Prostate gland (tissue), 2 donors: ENCODE data around the gene RAB6B. TPM values are rescaled to one million over a fixed set of nuclear protein-coding genes. Genes with fewer than 3 reads are reported as not detected.

ENCODE experiments used
- DNase-seq: peaks from one replicate; pipeline ENCODE4 v3.0.0-alpha.2; 2019; ENCODE audit warnings: low spot score
- H3K27ac ChIP-seq, 2 donors: fragments of 200-600 bp; sonication (generic); 2 replicates each; pipeline ENCODE4 v1.5.1; 2017 to 2019
- H3K27me3 ChIP-seq: fragments of 200-600 bp; sonication (generic); replicated peaks from 2 replicates; pipeline ENCODE4 v1.5.1; 2019; ENCODE audit not compliant: insufficient read depth
- H3K36me3 ChIP-seq, 2 donors: fragments of 200-600 bp; sonication (generic); 1 replicate in 1 of 2; 2 replicates in 1 of 2; pipeline versions ENCODE4 v1.5.1 to v1.8.1; 2017 to 2019
- H3K4me1 ChIP-seq: fragments of 200-600 bp; sonication (generic); replicated peaks from 2 replicates; pipeline ENCODE4 v1.5.1; 2019
- H3K4me3 ChIP-seq, 2 donors: fragments of 200-600 bp; sonication (generic); 2 replicates each; pipeline ENCODE4 v1.5.1; 2017 to 2019
- H3K9me3 ChIP-seq: fragments of 200-600 bp; sonication (generic); 2 replicates; pipeline ENCODE4 v1.5.1; 2017
- POLR2A ChIP-seq: fragments of 450-650 bp; IDR thresholded peaks from one replicate; pipeline ENCODE4 v1.6.1; 2016; ENCODE audit warnings: antibody characterized with exemption, mild to moderate bottlenecking
- POLR2AphosphoS5 ChIP-seq: sonication (generic); formaldehyde crosslinking; IDR thresholded peaks from one replicate; pipeline ENCODE4 v1.6.1; 2017; ENCODE audit warnings: antibody characterized with exemption
- WGBS: methylation state at CpG from one replicate; pipeline ENCODE4 v1.1.5; 2018; 5-methylcytosine and 5-hydroxymethylcytosine counted together
- intact Hi-C: fragments of 100-400 bp; cut with DNase I; formaldehyde crosslinking; loops from one replicate; pipeline ENCODE4 v1.14.2; 2022
- total RNA-seq, 2 donors: library from RNA; depleted of rRNA; stranded (reverse); fragments of >200 nt; gene quantifications; one replicate each; pipeline ENCODE4 v1.1.0, GENCODE V29; 2016
- TF ChIP-seq, protein P1 (sequence below), 4 experiments: fragments of 200-600 bp in 2 of 4; fragments of 450-650 bp in 2 of 4; sonication (generic) in 2 of 4; IDR thresholded peaks; 1 replicate in 3 of 4; 2 replicates in 1 of 4; pipeline ENCODE4 v1.5.1; 2016 to 2019; ENCODE audit warnings: antibody characterized with exemption in 4 of 4, mild to moderate bottlenecking in 2 of 4, moderate library complexity in 2 of 4

The RAB6B gene
- total RNA-seq, 2 donors from 2014 or later: 4.5 to 7.1 TPM

DNA sequence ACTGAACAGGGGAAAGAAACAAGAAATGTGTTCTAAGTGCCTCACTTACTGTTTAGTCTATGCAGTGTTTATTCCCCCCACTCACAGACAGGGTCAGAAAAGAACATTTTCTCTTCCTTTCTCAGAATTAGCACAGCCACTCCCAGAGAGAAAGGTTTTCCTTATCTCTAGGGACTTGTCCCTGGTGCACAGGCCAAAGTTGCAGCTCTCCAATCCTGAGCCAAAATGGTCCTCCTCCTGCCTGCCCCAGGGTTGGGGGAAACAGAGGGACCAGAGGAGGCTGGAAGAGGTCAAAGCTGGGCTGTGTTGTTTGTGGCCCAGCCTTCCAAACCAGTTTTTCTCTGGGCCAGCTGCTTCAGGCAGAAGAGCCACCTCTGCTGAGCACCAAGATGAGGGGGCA, 12.0 kb downstream of the RAB6B start:
- TF ChIP-seq POLR2A: no peak
- TF ChIP-seq, protein P1, sequence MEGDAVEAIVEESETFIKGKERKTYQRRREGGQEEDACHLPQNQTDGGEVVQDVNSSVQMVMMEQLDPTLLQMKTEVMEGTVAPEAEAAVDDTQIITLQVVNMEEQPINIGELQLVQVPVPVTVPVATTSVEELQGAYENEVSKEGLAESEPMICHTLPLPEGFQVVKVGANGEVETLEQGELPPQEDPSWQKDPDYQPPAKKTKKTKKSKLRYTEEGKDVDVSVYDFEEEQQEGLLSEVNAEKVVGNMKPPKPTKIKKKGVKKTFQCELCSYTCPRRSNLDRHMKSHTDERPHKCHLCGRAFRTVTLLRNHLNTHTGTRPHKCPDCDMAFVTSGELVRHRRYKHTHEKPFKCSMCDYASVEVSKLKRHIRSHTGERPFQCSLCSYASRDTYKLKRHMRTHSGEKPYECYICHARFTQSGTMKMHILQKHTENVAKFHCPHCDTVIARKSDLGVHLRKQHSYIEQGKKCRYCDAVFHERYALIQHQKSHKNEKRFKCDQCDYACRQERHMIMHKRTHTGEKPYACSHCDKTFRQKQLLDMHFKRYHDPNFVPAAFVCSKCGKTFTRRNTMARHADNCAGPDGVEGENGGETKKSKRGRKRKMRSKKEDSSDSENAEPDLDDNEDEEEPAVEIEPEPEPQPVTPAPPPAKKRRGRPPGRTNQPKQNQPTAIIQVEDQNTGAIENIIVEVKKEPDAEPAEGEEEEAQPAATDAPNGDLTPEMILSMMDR (IDR thresholded peaks at IDR 0.05): no peak
- no peak for TF ChIP-seq POLR2AphosphoS5
- DNase-seq: no peak
- no peaks in the 10 kb centered on the region for H3K36me3 ChIP-seq
- H3K9me3 ChIP-seq: no peaks in the 10 kb centered on the region
- no peak overlapping the region for H3K4me3 ChIP-seq
- H3K27ac ChIP-seq: no peak overlapping the region
- no peaks in the 10 kb centered on the region for H3K27me3 ChIP-seq
- intact Hi-C loops: no loop called here
- H3K4me1 ChIP-seq: no peaks in the 10 kb centered on the region

DNA sequence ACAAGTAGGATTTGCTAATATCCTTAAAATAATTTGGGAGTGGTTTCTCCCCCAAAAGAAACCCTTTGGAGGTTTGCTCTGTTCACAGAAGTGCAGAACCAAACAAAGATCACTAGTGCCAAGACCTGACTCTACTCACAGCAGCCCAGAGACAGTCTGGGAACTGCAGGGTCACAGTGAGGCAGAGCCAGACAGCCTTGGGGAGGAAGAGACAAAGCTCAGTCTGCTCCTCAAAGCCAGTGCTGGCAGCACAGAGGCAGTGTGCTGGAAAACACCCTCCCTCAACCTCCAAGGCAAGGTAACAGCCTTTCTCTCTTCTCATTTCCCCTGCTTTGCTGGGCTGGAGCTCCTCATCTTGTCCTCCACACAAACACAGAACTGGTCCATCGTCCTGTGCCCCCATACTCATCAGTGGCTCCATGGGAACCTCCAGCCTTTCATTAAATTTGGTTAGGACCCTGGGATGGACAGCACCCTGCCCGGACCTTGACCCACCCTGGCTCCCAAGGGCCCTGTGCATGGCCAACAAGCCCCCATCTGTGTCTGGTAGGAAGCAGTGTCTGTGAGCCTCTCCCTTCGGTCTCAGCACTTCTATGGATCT, 12.6 kb downstream of the RAB6B start:
- intact Hi-C loops: no loop called here
- no peaks in the 10 kb centered on the region for H3K9me3 ChIP-seq
- no peak for DNase-seq
- WGBS: 90% methylated on average over 3 of the region's 3 CpGs
- H3K36me3 ChIP-seq: no peaks in the 10 kb centered on the region
- H3K27me3 ChIP-seq: no peaks in the 10 kb centered on the region
- TF ChIP-seq POLR2AphosphoS5: no peak
- TF ChIP-seq, protein P1 (IDR thresholded peaks at IDR 0.05): no peak
- no peak for TF ChIP-seq POLR2A
- no peak overlapping the region for H3K4me3 ChIP-seq
- H3K27ac ChIP-seq: no peak overlapping the region
- no peaks in the 10 kb centered on the region for H3K4me1 ChIP-seq

DNA sequence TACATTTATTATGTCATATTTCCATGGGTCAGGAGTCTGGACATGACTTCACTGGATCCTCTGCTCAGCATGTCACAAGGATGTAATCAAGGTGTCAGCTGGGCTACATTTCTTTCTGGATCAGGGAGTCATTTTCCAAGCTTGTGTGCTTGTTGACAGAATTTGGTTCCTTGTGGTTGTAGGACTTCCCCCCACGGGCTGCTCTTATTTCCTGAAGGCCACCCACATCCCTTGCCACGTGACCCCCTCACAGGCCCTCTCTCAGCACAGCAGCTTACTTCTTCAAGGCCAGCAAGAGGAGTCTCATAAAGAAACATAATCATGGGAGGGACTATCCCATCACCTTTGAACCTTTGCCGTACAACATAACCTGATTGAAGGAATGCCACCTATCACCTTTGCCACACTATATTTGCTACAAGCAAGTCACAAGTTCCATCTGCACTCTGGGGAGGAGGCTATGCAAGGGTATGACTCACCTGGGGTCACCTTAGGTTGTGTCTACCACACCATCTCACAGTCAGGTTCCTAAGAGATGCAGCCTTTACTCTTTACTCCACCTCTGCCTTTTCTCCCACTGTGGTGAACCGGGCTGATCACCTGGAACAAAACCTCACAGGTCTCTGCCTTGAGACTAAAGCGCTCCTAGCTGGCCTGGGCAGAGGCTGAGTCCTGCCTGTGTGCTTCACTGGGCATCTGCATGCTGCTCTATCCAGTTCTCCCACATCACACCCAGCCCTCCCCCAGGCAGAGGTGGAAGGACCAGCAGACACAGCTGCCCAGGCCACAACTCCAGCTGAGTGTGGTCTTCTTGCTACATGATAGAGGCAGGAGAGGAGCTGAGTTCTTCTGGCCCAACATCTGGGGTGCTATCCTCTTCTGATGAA, 13.5 kb downstream of the RAB6B start:
- H3K4me1 ChIP-seq: no peaks in the 10 kb centered on the region
- intact Hi-C loops: no loop called here
- DNase-seq: no peak
- no peak overlapping the region for H3K4me3 ChIP-seq
- no peaks in the 10 kb centered on the region for H3K27me3 ChIP-seq
- no peaks in the 10 kb centered on the region for H3K9me3 ChIP-seq
- H3K36me3 ChIP-seq: no peaks in the 10 kb centered on the region
- TF ChIP-seq POLR2AphosphoS5 (no peak), POLR2A (no peak)
- TF ChIP-seq, protein P1 (IDR thresholded peaks at IDR 0.05): no peak
- 88% methylated on average over 5 of the region's 5 CpGs for WGBS
- H3K27ac ChIP-seq: no peak overlapping the region

DNA sequence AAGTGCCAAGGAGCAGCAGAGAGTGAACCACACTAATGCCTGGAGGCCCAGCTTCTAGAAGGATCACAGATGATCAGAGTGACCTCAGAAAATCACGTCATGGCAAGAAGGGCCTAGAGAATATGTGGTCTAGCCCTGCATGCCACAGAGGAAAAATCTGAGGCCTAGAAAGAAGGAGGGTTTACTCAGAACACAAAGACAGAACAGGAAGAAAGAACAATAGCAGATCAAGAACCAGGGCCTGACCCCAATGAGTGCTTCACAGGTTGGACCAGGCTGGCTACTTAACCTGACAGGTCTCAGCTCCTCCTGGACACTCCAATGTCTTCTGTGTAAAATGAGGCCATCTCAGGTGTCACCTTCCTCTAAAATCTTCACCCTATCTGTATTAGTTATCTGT, 14.2 kb downstream of the RAB6B start:
- Histone ChIP-seq H3K27ac (no peak overlapping the region), H3K9me3 (no peaks in the 10 kb centered on the region), H3K36me3 (no peaks in the 10 kb centered on the region), H3K27me3 (no peaks in the 10 kb centered on the region), H3K4me1 (no peaks in the 10 kb centered on the region), H3K4me3 (no peak overlapping the region)
- 93% methylated on average over 1 of the region's 1 CpG for WGBS
- no peak for DNase-seq
- intact Hi-C loops: no loop called here
- TF ChIP-seq POLR2AphosphoS5: no peak
- TF ChIP-seq POLR2A: no peak

DNA sequence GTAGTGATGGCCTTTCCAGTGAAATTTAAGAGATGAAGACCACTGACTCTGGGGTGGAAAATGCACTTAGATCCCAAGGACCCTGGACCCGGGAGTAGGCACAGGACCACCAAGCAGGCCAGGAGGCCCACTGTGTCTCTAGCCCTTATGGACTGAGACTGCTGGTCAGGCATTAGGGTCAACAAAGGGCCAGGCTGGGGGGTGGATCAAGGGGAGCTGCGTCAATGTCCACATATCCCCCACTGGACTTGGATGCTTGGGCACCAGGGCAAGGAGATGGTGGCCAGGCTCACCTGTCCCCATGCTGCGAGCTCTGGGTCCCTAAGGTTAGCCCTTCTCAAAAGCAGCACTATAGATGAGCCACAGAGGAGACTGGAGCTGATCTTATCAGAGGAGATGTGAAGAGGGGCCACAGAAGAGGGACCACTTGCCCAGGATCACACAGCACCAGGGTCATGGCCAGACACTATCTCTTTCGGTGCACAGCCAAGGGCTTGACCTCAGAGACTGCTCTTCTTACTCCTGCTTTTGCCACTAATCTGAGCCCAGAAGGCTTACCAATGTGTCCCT, 14.7 kb downstream of the RAB6B start:
- Histone ChIP-seq H3K27ac (no peak overlapping the region), H3K4me3 (no peak overlapping the region), H3K4me1 (no peaks in the 10 kb centered on the region), H3K9me3 (no peaks in the 10 kb centered on the region), H3K36me3 (no peaks in the 10 kb centered on the region), H3K27me3 (no peaks in the 10 kb centered on the region)
- no peak for DNase-seq
- intact Hi-C loops: no loop called here
- 96% methylated on average over 4 of the region's 4 CpGs for WGBS
- TF ChIP-seq POLR2A (no peak), POLR2AphosphoS5 (no peak)
- TF ChIP-seq, protein P1 (IDR thresholded peaks at IDR 0.05): no peak
